Dedifferentiated amniotic fluid mesenchymal stem cell (primary cell): Measurements from ENCODE around the gene CLCN4.

ENCODE experiments used
- DNase-seq: peaks from one replicate; pipeline ENCODE4 v3.0.0-alpha.2; 2016; ENCODE audit errors: extremely low spot score

Gene CLCN4

DNA sequence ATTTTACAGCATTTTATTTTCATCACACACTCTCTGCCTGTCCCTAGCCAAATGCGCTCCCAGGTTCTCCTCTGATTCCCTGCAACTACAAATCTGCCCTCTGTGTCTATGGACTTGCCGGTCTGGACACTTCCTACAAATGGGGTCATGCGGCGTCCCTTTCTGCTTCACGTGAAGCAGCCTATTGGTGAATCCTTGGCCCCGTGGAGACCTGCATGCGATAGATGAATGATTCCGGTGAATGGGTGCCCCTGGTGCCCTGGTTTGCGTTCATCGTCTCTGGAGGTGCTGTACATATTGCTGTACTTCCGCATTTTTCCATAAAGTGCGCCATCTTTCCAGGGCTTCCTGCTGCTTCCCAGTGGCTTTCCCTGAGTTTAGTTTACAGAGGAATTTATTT is 27.5 kb upstream of the CLCN4 start:
- DNase-seq = no peak

DNA sequence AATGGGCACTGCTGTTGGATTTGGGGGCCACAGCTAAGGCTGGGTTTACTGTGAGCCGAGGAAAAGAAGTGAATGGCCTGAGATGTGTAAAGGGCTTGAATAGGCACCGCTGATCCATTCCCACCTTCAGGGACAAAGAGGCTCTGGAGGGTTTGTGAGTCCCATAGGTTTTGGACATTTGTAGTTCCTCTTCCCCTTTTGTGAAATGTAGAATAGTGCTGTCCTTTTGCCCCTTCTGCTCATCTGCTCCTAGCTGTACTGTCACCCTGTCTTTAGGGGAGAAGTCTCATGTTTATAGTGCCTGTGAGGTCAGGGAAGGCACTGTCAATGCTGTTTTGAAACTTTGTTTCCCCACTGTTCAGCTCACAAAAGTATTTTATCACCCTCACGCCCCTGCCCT is 26.4 kb upstream of the CLCN4 start:
- no peak for DNase-seq

DNA sequence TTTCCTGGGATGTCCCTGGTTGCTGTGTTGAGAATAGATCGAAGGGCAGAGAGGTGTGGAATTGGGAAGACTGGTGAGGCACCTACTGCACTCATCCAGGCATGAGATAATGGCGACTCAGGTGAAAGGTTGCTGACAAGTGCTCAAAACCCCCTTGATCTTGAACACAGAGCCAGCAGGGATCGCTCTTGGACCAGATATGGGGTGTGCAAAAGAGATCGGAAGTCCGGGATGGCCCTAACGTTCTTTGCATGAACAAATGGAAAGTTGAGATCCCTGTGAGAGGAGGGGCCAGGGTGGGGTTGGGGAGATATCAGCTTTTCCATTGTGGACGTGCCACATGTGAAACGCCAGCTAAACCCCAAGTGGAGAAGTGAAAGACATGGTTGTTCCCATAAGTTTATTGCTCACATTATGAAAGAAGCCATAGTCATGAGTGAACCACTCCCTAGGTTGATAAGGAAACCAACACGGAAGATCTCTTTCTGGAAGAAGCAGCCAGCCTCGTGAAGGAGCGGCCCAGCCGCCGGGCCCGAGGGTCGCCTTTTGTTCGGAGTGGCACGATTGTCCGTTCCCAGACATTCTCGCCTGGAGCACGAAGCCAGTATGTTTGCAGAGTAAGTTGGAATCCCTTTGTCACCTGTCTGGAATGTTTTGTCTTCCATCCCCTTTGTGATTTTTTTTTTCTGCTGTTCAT is 22.6 kb upstream of the CLCN4 start:
- no peak for DNase-seq

DNA sequence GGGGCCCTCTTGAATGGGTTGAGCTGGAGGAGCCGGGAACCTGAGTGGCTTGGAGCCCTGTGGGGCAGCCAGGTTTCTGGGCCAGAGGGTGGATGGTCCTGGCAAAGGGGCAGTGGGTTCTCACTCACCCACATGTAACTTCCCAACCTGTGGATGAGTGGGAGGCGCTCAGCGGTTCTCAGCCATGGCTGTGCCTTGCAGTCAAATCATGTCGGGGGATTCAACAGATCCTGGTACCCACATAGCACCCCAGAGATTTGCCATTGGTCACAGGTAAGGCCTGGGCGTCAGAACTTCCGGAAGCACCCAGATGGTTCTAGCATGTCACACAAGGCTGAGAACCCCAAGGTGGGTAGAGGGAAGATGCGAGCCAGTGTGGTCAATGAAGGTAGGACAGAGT is 21.9 kb upstream of the CLCN4 start:
- no peak for DNase-seq

DNA sequence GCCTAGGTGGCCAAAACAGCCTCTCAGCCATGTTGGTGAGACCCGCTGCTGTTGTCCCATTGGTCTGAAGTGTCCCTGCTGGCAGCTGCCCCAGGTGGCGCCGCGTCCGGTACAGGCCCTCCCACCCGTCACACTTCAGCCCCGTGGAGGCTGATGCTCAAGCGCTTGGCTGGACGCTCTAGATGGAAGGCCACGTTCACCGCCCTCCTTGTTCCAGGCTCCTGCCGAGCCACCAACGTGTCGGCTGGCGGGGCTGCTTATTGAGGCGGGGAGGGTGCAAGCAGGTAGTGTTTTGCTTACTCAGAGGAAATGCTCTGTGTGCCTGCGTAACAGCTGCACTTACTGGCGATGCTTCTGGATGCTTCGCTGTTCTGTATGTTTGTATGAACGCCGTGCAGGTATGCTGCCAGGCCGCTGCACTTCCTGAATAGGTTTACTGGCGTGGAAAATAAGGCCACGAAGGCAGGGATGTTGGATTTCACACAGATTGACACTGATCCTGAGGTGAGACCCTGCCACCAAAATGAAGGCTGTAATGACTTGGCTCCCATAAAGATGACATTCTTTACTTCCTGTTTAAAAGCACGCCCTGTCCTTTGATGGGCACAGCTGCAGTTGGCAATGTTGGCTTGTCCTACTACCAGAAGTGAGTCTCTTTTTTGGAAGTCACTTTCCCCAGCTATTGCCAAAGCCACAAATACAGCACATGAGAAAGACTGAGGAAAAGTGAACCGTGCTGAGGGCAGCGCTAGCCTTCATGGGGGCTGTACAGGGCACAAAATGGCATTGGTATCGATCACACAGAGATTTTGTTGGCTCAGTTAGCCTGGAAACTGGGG is 21.0 kb upstream of the CLCN4 start:
- DNase-seq = no peak

DNA sequence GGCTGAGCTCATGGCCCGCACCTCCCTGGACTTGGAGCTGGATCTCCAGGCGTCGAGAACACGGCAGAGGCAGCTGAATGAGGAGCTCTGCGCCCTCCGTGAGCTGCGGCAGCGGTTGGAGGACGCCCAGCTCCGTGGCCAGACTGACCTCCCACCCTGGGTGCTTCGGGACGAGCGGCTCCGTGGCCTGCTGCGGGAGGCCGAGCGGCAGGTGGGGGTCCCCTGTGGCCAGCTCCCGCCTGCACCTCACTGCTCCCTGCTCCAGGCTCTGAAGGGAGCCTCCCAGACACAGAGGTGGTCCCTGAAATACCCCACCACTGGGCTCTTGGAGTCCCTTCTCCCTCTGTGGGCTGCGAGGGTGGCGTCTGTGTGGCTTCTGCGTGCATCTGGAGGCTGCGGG is 18.0 kb upstream of the CLCN4 start:
- no peak for DNase-seq

DNA sequence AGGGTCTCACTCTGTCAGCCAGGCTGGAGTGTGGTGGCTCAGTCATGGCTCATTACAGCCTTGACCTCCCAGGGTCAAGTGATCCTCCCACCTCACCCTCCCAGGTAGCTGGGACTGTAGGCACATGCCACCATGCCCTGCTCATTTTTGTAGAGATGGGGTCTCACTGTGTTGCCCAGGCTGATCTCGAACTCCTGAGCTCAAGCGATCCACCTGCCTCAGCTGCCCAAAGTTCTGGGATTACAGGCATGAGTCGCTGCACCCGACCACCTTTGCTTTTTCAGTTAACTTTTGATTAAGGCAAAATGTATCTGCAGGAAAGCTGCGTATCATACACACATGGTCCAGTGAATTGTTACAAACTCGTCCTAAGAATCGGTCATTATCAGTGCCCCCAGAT is 16.5 kb upstream of the CLCN4 start:
- DNase-seq = no peak

DNA sequence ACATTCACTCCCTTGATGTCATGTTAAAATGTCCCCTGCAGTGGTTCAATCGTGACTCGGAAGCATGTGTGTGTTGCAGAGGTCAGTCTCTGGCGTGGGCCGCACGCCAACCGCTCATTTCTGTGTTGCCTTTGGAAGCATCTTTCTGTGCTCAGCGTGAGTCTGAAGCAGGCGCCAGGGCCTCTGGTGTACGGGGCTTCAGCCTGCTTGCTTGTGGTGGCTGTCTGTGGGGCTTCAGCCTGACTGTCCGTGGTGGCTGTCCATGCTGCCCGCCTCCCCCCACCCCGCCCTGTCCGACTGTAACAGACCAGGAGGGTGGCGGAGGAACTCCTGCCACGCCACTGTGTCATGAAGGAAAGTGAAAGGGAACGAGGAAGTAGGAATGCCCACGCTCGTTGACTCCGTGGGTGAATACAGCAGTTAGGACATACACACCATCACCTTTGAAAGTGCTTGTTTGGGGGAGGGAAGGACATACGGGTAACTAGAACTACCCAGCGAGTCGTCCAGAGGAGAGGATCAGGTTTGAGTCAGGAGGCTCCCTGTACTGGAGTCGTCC is 14.7 kb upstream of the CLCN4 start:
- DNase-seq = no peak

DNA sequence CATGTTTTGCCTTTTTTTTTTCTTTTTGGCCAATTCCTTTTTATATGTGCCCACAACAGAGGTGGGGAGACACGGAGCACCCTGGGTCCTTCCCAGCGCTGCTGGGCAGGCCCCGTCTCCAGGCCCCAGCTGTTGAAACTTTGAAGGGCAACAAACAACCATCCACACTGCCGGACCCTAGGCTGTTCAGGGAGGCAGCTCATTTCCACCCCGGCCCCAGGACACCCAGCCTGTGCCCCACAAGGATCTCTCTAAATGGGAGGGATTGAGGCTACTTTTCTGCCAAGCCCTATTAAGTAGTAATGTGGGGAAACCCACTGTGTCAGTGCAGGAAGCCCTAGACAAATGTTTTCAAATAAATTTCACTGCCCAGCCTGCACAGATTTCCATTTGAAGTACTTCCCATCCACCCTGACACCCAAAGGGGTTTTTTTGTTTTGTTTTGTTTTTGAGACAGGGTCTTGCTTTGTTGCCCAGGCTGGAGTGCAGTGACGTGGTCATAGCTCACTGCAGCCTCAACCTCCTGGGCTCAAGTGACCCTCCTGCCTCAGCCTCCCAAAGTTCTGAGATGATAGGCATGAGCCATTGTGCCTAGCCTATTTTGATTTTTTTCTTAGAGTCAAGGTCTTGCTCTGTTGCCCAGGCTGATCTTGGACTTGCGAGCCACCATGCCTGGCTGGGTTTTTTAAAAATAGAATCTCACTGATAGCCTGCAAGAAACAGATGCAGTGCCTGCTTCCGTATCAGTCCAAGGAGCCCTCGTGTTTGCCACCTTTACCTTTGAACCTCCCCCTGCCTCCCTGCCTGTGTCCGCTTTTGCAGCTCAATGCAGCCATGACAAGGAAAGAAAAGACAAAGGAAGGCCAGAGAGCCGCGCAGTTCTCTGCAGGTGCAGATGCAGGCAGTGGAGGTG is 13.4 kb upstream of the CLCN4 start:
- DNase-seq = no peak

DNA sequence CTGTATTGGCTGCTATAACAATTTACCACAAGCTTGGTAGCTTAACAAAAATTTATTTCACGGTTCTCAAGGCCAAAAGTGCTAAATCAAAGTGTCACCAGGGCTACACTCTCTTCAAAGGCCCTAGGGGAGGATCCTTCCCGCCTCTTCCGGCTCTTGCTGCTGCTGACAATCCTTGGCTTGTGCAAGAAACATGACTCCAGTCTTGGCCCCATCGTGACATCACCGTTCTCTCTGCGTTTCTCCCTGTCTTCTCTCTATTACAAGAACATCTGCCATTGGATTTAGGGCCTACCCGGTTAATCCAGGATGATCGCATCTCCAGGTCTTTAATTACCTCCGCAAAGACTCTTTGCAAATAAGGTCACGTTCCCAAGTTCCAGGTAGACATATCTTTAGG is 10.4 kb upstream of the CLCN4 start:
- DNase-seq = no peak

DNA sequence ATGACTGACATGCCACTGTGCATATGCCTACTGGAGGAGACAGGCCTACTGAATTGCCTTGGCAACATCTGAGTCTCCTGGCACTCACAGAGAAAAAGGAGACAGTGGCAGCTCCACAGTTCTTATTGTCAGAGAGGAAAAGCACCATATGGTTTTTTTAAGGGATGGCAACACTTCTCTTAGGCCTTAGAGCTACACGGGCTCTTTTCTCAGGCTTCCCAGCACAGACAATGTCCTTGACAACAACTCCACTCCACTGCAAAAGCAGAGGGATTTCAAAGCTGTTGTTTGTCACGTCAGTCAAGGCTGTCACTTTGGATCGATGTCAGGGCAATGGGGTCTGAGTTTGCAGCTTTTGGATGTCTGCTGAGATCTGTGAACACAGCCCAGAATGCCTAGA is 4.7 kb upstream of the CLCN4 start:
- no peak for DNase-seq

DNA sequence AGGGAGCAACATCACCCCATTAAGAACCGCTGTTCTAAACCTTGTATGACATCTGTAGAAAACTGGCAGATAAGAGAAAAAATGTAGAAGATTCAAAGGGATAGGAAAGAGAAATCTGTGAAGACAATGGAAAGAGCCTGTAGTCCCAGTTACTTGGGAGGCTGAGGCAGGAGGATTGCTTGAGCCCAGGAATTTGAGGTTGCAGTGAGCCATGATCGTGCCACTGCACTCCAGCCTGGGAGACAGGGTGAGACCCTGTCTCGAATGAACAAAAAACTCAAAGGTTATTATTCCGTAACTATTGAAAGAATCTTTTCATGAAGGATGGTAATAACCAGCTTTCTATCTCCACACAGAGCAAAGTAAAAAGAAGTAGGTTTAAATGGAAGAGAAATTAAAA is 1.6 kb upstream of the CLCN4 start:
- DNase-seq = no peak

DNA sequence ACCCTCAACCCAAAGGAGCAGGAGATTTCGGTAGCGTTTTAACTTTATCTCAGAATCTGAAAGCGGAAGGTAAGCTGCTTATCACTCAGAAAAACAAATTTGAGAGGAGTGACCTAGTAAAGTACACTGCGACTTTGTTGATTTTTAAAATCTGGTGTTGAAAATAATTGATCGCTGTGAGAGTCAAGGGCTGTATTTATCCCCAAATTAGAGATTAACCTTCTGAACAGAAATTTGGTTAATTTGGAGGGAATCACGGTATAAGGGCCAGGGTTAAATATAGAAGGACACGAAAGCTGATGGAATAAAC is 212 bp downstream of the CLCN4 start:
- no peak for DNase-seq

DNA sequence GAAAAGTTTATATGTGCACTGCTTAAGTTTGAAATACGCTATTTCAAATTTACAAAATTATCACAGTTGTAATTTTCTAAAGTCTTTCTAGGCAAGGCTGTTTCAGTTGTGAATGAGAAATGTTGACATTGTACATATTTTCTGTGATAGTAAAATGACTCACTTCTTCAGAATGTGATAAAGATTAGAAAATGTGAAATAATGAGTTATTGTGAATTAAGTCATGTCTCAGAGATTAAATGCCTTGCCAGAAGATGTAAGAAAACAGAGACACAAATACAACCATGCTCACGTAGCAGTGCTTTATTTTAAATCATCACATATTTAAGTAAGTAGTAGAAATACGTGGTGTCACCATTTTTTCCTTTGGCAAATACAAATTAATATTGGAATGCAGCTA is 768 bp downstream of the CLCN4 start:
- peak; percentile 24 for DNase-seq

DNA sequence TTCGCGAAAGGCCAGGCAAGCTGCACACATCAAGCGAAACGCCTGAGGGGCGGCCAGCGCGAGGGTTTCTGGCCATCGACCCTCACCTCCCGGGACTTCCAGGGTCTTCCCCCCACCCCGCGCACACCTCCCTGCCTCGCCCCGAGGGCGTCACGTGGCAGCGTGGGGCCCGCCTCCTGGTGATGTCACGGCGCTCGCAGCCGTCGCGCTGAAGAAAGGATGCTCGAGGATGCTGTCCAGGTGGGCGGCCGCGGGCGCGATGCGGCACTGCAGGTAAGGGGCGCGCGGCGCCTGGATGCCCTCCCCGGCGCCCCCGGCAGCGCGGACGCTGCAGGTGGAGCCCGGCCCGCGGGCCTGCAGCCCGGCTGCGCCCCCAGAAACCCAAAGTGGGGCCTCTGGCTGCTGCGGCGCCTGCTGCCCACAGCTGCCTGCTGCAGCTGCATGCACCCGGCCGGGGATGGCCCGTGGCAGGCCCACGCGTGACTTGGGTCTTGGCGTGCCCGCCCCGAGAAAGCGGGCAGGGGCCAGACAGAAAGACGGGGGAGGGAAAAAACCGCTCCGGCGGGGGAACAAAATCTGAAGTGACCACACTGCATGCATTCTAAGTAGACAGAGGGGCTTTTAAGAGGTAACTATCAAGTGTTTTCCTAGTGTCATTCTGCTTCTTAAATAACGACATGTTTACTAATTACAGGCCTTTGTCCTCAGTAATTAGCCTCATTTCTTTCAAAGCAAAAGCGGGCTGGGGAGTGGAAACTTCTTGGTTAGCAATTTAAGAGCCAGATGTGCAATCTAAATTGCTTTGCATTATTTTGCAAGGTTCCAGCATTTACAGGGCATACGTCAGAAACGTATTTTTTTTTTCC is 1.7 kb downstream of the CLCN4 start:
- DNase-seq = no peak

DNA sequence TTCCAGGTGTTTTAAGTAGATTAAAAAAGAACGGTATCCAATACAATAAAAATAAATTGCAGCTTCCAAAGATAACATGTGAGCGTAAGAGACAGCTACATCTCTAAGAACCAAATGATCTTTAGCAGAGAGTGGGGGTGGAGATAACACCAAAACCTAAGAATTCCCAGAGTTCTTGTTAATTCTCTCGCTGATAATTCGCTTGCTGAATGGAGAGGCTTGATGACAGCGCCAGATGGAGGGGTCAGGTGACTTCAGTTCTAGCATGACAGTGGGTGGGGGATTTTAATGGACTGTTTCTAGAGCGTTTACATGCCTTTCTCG is 2.3 kb downstream of the CLCN4 start:
- no peak for DNase-seq

DNA sequence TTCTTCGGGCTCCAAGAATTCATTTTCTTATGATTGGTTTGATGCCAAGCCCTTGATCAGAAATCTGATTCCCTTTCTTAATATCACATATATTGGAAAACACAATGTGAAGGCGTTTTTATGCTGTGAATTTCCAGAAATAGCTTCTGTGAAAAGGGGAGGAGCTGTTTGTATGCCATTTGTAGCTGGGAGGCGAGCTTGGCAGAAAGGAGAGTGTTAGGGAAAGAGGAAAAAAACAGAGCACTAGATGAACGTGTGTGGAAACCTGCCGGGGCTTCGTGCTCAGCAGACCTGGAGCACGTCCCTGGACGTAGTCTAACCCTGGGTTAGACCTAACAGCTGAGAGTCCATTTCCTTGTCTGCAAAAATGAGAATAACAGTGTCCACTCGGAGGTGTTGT is 3.4 kb downstream of the CLCN4 start:
- no peak for DNase-seq

DNA sequence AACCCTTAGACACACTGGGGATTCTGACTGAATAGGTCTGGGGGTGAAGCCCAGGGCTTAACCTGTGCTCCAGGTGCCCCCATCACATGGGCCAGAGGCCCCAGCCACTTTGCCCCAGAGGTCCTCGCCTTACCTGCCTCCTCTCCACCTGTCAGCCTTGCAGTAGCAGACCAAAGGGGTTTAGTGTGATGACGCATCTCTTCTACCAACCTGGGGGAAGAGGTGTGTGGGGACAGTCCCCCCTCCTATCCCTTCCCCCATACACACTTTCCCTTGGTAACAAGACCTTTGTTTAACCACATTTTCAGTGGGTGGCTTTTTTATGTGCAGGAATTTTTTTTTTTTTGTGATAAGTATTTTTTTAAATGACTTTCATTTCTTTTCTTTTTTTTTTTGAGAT is 6.3 kb downstream of the CLCN4 start:
- no peak for DNase-seq

DNA sequence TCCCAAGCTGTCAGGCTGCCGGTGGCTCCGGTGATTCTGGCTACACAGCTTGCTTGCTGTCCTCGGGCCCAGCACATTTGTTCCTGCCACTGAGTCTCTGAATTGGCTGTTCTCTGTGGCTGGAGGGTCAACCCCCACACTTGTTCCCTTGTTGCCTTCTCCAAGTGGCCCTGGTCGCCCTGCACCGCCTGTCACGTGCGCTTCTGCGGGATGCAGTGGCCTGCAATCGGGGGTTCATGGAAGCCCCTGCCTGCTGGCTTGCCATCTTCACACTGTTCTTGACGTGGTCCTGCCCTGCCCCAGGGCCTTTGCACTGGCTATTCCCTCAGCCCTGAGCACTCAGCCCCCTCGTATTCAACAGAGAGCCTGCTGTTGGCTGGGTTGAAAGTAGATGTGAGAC is 8.1 kb downstream of the CLCN4 start:
- DNase-seq = no peak

DNA sequence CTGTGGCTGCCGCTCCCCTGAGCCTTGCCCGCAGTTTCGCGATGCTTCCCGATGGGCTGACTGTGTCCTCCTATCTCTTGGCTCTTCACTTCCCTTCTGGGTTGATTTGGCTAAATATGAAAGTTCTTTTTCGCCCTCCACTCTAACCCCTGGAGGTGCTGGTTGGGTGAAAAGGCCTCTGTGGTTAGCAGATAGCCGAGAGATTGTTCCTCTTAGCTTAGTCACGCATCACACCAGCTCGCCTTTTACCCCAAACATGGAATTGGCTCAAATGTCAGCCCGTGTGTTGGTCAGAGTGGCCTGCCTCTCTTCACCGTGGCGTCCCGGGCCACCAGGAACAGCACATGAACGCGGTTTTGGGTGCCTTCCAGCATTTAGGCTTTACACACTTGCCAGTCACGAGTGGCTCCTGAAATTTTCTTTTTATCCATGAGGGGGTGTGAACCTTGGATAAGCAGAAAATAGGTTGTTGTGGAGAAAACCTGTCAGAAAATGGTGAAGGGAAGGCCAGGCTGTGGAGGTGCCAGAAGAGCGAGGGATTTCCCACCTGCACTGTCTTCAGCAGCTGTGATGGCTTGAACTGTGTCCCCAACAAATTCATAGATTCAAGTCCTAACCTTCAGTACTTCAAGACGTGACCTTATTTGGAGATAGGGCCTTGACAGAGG is 8.9 kb downstream of the CLCN4 start:
- no peak for DNase-seq

DNA sequence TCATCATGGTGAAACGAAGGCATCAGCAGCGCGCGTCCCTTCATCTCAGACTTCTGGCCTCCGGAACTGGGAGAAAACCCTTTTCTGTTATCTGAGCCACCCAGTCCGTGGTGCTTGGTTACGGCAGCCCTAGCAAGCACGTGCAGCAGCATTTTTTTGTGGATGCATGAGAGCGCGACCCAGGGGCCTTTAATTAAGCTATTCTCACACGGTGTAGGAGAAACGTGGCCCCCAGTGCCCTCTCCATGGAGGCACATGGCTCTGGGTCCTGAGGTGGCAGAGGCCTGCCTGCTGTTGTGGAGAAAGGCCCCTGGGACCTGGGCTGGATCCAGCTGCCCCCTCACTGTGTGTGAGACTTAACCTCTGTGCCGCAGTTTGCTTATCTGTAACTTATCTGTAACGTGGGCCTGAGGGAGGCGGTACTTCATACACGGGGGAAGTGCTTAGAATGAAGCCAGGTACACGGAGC is 9.5 kb downstream of the CLCN4 start:
- DNase-seq = no peak
